Stimulated activated CD8-positive, alpha-beta memory T cell treated with anti-CD3 and anti-CD28 coated beads, Interleukin-15, amount 100 ng/mL, for 48 hours (primary cell): ENCODE results near the gene CNOT2.

Experiments used
- DNase-seq, 2 donors: peaks; one replicate each; pipeline ENCODE4 v3.0.0-alpha.2; 2020; ENCODE audit warnings: low read depth in 2 of 2

The CNOT2 gene, protein sequence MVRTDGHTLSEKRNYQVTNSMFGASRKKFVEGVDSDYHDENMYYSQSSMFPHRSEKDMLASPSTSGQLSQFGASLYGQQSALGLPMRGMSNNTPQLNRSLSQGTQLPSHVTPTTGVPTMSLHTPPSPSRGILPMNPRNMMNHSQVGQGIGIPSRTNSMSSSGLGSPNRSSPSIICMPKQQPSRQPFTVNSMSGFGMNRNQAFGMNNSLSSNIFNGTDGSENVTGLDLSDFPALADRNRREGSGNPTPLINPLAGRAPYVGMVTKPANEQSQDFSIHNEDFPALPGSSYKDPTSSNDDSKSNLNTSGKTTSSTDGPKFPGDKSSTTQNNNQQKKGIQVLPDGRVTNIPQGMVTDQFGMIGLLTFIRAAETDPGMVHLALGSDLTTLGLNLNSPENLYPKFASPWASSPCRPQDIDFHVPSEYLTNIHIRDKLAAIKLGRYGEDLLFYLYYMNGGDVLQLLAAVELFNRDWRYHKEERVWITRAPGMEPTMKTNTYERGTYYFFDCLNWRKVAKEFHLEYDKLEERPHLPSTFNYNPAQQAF

DNA sequence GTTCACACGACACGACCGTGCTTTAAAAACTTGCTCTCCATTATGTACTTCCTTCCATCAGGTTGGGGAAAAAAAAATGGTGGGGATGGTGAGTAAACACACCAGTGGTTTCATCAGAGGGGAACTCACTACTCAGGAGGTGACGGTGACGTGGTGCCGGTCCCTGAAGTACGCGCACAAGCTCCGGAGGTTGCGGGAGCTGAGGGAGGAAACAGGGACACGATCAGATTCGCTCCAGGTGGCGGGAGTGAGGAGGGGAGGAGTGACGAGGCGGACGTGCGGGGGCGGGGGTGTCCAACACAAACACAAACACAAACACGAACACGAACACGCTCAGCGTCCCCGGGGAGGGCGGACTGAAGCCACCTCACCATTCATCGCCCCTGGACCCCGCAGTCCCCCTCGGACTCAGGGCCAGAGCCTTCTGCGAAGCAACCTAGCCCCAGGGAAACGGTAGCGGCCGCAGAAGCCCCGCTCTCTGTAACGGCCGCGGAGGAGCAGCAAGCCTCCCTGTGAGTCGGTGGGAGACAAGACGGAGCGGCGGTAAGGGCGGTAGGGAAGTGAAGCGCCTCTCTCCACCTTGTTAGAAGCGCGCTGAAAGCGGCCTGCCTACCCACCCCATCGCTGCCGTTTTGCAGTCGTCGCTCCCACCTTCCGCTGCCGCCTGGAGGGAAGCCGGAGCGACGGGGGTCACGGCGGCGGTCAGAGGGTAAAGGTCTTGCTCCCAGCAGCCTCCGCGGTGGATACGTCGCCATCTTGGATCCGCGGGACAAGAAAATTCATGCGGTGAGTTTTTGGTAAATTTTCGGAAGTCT lies at the start of gene CNOT2:
TSS of gene CNOT2 (plus strand) at position 739 of the 815 bp plus-strand sequence. CDS start 34,794 bp downstream, outside the sequence.
- DNase-seq: peak; percentile 82 to 84

- no peak for DNase-seq
Observed at GRCh38 chr12:70194076-70194475, 49.2 kb upstream of the CNOT2 start.

GRCh38 chr12:70196811-70197281 lies 46.4 kb upstream of the CNOT2 start:
- no peak for DNase-seq

- DNase-seq: no peak
Observed at GRCh38 chr12:70197345-70197744, 45.9 kb upstream of the CNOT2 start.

- no peak for DNase-seq
Observed at GRCh38 chr12:70213707-70214106, 29.5 kb upstream of the CNOT2 start.

GRCh38 chr12:70214972-70215617 lies 28.1 kb upstream of the CNOT2 start:
- no peak for DNase-seq

- no peak for DNase-seq
Observed at GRCh38 chr12:70217416-70217815, 25.8 kb upstream of the CNOT2 start.

GRCh38 chr12:70221626-70222025 lies 21.6 kb upstream of the CNOT2 start:
- DNase-seq: no peak

DNA sequence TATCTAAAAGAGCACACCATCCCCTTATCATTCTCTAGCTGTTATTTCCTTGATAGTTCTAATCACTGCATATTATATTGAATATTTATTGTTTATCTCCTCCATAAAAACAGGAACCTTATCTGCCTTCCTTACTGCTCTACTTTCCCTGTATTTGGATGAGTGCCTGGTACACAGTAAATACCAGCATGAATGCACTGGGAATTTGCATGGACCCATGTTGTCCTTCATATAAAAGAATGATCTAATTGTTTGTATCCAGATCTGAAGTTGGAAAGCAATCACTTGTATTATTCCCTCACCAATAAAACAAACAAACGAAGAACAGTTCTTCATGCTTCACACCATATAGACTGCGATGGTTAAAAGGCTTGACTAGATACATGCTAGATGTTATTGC lies 15.3 kb upstream of the CNOT2 start:
- DNase-seq: no peak

DNA sequence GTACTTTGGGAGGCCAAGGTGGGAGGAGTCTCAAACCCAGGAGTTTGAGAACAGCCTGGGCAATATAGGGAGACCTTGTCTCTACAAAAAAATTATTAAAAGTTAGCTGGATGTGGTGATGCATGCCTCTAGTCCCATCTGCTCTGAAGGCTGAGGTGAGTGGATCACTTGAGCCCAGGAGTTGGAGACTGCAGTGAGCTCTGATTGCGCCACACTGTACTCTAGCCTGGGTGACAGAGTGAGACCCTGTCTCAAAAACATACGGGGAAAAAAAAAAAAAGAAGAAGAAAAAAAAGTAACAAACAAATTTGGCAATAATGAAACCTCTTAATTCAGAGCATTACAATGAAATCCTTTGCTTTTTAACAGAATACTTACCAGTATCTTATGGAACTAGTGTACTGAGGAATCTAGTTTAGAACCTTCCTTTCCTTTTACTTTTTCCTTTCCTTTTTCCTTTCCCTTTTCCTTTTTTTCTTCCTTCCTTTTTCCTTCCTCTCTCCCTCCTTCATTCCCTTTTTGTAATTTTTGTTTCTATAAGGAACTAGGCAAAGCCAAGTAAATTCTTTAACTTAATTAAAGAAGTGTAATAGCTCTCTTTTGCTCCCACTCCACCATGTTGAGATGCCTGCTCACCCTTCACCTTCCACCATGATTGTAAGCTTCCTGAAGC lies 12.2 kb upstream of the CNOT2 start:
- DNase-seq: no peak

- DNase-seq: no peak
Observed at GRCh38 chr12:70236990-70237389, 6.2 kb upstream of the CNOT2 start.

DNA sequence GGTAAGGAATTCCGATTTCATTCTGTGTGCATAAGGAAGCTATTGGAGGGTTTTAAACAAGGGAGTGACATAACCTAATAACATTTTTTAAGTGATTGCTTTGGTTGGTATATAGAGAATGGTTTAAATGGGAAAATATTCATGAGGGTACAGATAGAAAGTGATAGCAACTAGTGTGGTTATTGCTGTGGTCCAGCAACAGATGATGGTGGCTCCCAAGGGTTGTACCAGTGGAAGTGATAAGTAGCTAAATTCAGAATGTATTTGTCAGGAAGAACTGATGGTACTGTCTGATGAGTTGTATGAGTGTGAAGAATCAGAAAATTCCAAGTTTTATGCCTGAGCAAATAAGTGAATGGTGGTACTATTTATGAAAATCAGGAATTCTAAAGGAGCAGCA lies 2.6 kb upstream of the CNOT2 start:
- no peak for DNase-seq

GRCh38 chr12:70241845-70242244 lies 1.4 kb upstream of the CNOT2 start:
- no peak for DNase-seq

GRCh38 chr12:70243510-70244371 lies 508 bp downstream of the CNOT2 start:
- peak; percentile 39 to 41 for DNase-seq

DNA sequence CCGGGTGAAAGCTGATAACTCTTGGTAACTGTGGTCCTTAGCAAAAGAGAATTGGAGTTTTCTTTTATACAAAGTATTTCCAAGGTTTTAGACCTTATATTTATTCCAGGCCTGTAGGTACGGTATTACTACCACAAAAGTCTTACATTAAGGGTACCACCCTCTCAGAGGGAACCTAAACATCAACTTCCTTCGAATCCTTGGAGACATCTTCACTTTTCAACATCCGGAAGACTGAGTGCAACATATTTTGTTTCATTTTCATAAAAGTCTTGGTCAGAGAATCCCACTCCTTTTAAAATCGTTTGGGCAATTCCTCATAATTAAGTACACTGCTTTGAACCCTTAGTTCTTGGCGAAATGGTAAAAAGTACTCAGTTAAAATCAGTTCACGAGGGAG lies 1.2 kb downstream of the CNOT2 start:
- DNase-seq: no peak

DNA sequence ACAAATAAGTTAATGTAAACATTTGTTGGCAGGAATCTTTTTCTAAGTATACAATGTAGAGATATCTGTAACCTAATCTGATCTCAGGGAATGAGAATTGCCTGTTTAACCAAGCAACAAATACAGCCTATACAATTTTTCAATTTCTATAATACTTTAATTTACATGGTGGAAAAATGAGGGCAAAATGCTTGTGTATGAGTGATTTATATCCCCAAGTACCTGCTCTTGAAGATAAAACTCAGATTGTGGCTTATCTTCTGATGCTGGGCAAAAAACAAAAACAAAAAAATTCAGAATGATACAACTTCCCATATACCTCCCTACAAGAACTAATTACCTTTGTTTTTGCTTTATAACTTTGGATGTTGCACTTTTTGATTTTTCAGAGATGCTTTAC lies 2.2 kb downstream of the CNOT2 start:
- DNase-seq: no peak

DNA sequence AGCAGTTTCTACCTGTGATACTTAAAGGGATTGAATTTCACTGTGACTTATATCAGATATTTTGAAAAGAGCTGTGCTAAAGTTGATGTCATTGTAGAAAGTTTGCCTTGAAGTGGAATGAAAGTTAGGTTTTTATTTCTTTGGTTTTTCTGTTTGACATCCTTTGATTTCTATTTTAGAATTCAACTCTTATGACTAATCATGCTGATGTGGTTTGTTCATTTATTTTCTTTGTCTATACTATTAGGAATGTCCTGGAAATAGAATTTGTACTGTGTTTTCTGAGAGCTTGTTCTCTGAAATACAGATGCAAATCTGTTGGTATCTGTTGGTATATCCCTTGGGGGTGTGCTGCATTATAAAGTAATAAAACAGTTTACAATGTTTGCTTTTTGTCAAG lies 3.3 kb downstream of the CNOT2 start:
- DNase-seq: no peak

DNA sequence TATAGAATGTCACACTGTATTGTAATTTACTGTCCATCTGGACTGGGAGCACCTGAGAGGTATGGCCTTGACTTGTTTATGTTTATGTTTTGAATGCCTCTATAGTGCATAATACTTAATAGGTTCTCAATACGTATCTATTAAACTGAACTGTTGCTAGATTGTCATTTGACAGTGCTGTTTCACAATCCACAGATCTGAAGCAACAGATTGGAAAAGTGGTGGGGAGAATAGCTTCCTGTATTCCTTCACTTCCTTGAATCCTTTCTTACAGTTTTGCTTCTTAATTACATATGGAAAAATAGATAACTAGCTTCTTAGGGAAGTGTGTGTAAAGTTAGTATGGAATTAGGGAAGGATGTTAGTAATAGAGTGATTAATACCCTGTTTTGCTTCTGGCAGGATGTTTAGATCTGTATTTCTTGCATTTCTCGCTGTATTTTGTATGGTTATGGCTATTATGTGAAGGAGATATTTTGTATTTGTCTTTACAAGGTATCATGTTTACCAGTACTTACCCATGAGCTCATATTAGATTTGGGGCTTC lies 4.5 kb downstream of the CNOT2 start:
- DNase-seq: no peak

DNA sequence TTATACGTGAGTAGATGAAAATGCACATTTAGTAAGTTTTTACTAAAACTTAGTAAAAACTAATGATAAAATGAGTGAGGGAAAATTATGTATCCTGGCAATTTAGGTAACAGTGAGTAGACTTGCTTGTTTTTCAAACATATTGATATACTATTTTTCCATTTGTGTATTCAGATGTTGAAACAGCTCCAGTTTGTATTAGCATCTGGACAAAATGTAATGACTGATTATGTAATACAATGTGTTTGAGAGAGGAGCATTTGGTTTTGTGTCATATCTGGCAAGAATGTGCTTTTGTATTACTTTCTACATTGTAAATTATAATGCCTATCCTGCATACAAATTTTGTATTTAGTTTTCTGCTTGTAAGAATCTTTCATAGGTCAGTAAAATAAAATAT lies 5.6 kb downstream of the CNOT2 start:
- DNase-seq: no peak

GRCh38 chr12:70249903-70250302 lies 6.7 kb downstream of the CNOT2 start:
- no peak for DNase-seq
